ENCODE data around the gene TRPV3. TPM values are rescaled to one million over a fixed set of nuclear protein-coding genes. Genes with fewer than 3 reads are reported as not detected.

Gene TRPV3
- total RNA-seq, 3 donors from 2014 or later (not counting 1 experiment from before 2014, with no cell fraction given): 5.6 to 10.3 (median 7.6) TPM

DNA sequence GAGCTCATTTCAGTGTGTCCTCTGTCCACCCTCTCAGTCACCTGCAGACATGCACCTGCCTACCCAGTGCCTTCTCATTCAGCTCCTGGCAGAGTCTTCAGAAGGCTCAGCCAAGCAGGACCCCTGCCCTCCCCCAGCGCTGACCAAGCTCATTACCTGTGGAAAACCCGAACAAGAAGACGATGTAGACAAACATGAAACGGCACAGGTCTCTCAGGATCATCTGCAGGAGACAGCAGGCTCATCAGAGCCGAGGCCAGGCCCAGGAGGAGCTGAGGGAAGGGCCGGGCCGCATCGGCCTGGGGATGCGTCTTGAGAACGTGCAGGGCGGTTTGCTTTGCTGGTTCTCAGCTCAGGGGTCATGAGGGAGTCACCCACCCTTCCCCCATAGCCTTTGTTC, 19.4 kb upstream of the TRPV3 start:
- ATAC-seq (no peak), DNase-seq (no peak)
- Mint-ChIP-seq H3K4me3 (no peak overlapping the region), H3K9me3 (no peaks in the 10 kb centered on the region), H3K27me3 (ENCODE audit: low read depth in 2 of 2) (no peaks in the 10 kb centered on the region), H3K27ac (no peak overlapping the region), H3K36me3 (no peaks in the 10 kb centered on the region), H3K4me1 (no peaks in the 10 kb centered on the region)
- Histone ChIP-seq H3K9me3 (ENCODE audit: control insufficient read depth, insufficient read depth, low read length) (no peaks in the 10 kb centered on the region), H3K4me1 (ENCODE audit: control insufficient read depth, insufficient read depth, low read length) (no peaks in the 10 kb centered on the region), H3K27ac (ENCODE audit: low read length) (no peak overlapping the region), H3K36me3 (ENCODE audit: control insufficient read depth, insufficient read depth, low read length) (peaks cover 2% of the 10 kb centered on the region), H3K27me3 (ENCODE audit: control insufficient read depth, insufficient read depth, low read length) (no peaks in the 10 kb centered on the region), H3K4me3 (ENCODE audit: low read length) (no peak overlapping the region)
- 95% methylated on average over 9 of the region's 11 CpGs for WGBS (ENCODE audit: insufficient coverage)
- TF ChIP-seq, protein P1, sequence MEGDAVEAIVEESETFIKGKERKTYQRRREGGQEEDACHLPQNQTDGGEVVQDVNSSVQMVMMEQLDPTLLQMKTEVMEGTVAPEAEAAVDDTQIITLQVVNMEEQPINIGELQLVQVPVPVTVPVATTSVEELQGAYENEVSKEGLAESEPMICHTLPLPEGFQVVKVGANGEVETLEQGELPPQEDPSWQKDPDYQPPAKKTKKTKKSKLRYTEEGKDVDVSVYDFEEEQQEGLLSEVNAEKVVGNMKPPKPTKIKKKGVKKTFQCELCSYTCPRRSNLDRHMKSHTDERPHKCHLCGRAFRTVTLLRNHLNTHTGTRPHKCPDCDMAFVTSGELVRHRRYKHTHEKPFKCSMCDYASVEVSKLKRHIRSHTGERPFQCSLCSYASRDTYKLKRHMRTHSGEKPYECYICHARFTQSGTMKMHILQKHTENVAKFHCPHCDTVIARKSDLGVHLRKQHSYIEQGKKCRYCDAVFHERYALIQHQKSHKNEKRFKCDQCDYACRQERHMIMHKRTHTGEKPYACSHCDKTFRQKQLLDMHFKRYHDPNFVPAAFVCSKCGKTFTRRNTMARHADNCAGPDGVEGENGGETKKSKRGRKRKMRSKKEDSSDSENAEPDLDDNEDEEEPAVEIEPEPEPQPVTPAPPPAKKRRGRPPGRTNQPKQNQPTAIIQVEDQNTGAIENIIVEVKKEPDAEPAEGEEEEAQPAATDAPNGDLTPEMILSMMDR (IDR thresholded peaks at IDR 0.05): no peak
- intact Hi-C loops (cut with micrococcal nuclease): no loop called here

DNA sequence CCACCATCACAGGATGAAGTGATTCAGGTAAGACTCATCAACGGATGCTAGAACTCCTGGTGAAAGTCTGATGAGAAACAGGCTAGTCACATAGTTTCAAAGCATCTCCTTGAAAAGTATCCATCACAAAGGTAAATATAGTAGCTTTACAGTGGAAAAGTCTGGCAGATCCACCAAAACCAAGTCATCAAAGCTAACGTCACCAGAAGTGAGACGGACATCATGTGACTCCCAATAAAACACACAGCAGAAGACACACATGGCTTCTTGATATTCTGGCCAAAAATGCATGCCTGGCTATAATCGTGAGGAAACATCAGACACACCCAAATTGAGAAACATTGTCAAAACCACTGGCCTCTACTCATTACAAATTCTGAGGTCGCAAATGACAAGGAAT, 17.9 kb upstream of the TRPV3 start:
- peaks cover 2% of the 10 kb centered on the region for H3K36me3 ChIP-seq (ENCODE audit: control insufficient read depth, insufficient read depth, low read length)
- WGBS (ENCODE audit: insufficient coverage): 92% methylated on average over 5 of the region's 5 CpGs
- Mint-ChIP-seq H3K27me3 (ENCODE audit: low read depth in 2 of 2) (no peaks in the 10 kb centered on the region), H3K27ac (no peak overlapping the region), H3K36me3 (no peaks in the 10 kb centered on the region), H3K4me1 (no peaks in the 10 kb centered on the region), H3K9me3 (no peaks in the 10 kb centered on the region), H3K4me3 (no peak overlapping the region)
- H3K9me3 ChIP-seq (ENCODE audit: control insufficient read depth, insufficient read depth, low read length): no peaks in the 10 kb centered on the region
- DNase-seq (no peak), ATAC-seq (no peak)
- no peak overlapping the region for H3K27ac ChIP-seq (ENCODE audit: low read length)
- intact Hi-C loops (cut with micrococcal nuclease): no loop called here
- H3K4me3 ChIP-seq (ENCODE audit: low read length): no peak overlapping the region
- H3K4me1 ChIP-seq (ENCODE audit: control insufficient read depth, insufficient read depth, low read length): no peaks in the 10 kb centered on the region
- TF ChIP-seq, protein P1 (IDR thresholded peaks at IDR 0.05): no peak
- H3K27me3 ChIP-seq (ENCODE audit: control insufficient read depth, insufficient read depth, low read length): no peaks in the 10 kb centered on the region

DNA sequence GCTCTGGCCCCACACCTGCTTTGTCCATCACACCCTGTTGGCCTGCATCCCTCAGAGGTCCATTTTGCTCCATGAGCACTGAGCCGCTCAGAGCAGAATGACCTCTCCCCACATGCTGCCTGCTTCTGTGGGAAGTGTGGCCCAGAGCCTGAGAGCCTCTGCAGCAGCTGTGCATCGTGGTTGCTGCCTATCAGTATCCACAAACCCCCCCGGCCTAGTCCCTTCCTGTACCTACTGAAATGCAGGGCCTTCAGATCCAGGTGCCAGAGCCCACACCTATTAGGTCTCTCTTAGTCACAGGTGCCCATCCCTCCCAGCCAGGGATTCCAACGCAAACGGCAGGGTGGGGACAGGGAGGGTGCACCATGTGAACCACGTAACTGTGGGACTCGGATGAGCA, 16.6 kb upstream of the TRPV3 start:
- no peaks in the 10 kb centered on the region for H3K27me3 ChIP-seq (ENCODE audit: control insufficient read depth, insufficient read depth, low read length)
- Mint-ChIP-seq H3K27ac (no peak overlapping the region), H3K27me3 (ENCODE audit: low read depth in 2 of 2) (no peaks in the 10 kb centered on the region), H3K36me3 (no peaks in the 10 kb centered on the region), H3K9me3 (no peaks in the 10 kb centered on the region), H3K4me1 (no peaks in the 10 kb centered on the region), H3K4me3 (no peak overlapping the region)
- ATAC-seq (no peak), DNase-seq (no peak)
- no peaks in the 10 kb centered on the region for H3K4me1 ChIP-seq (ENCODE audit: control insufficient read depth, insufficient read depth, low read length)
- TF ChIP-seq, protein P1 (IDR thresholded peaks at IDR 0.05): no peak
- no peak overlapping the region for H3K4me3 ChIP-seq (ENCODE audit: low read length)
- intact Hi-C loops (cut with micrococcal nuclease): no loop called here
- no peak overlapping the region for H3K27ac ChIP-seq (ENCODE audit: low read length)
- peaks cover 2% of the 10 kb centered on the region for H3K36me3 ChIP-seq (ENCODE audit: control insufficient read depth, insufficient read depth, low read length)
- 90% methylated on average over 7 of the region's 7 CpGs for WGBS (ENCODE audit: insufficient coverage)
- no peaks in the 10 kb centered on the region for H3K9me3 ChIP-seq (ENCODE audit: control insufficient read depth, insufficient read depth, low read length)

All from natural killer cell (primary cell).